Measurements from ENCODE around the gene MPP1.
"Not testable (repeated sequence)": the region's sequence is repeated elsewhere in the genome, so short reads cannot be mapped to it uniquely, and the experiment has no call there.

The MPP1 gene

DNA sequence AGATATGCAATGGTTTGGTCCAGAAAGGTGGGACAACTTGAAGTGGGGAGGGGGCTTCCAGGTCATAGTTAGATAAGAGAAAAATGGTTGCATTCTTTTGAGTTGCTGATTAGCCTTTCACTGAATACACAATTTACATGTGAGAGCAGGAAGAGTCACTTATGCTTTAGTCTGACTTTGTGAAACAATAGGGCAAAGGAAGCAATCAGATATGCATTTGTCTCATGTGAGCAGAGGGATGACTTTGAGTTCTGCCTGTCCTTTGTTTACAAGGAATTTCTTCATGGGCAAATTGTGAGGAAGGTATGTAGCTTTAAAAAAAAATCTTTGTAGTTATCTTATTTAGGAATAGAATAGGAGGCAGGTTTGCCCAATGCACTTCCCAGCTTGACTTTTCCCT is 16.2 kb upstream of the MPP1 start:
- DNase-seq (ENCODE audit: low read depth) = no peak
- TF ChIP-seq, protein P1, sequence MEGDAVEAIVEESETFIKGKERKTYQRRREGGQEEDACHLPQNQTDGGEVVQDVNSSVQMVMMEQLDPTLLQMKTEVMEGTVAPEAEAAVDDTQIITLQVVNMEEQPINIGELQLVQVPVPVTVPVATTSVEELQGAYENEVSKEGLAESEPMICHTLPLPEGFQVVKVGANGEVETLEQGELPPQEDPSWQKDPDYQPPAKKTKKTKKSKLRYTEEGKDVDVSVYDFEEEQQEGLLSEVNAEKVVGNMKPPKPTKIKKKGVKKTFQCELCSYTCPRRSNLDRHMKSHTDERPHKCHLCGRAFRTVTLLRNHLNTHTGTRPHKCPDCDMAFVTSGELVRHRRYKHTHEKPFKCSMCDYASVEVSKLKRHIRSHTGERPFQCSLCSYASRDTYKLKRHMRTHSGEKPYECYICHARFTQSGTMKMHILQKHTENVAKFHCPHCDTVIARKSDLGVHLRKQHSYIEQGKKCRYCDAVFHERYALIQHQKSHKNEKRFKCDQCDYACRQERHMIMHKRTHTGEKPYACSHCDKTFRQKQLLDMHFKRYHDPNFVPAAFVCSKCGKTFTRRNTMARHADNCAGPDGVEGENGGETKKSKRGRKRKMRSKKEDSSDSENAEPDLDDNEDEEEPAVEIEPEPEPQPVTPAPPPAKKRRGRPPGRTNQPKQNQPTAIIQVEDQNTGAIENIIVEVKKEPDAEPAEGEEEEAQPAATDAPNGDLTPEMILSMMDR (IDR thresholded peaks at IDR 0.05; ENCODE audit: insufficient read depth, low read depth, low read length, missing control alignments) = no peak
- no peak overlapping the region for H3K4me3 ChIP-seq (ENCODE audit: low read length)

DNA sequence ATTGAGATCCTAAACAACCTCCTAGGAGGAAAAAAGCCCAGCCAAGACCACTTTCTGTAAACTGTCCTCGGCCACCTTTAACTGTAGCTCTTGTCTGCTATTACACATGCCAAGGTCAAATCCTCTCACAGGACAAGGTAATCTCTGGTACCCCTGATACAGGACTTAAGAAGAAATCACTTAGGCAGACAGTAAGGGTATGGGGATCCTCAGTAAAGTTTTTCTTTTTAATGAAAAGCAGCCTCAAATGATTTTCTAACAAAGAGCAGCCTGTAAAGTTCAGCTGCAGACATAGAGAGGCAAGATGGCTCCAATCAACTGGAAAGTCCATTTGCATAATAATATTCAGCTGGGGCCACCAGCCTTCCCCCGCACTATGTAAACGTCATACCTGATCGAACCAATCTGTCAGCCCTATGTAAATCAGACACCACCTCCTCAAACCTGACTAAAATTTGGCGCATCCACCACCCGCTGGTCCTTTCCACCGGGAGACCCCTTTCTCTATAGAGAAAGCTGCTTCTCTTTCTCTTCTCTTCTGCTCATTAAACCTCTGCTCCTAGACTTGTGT is 14.6 kb upstream of the MPP1 start:
- H3K4me3 ChIP-seq (ENCODE audit: low read length) = no peak overlapping the region
- TF ChIP-seq, protein P1 (IDR thresholded peaks at IDR 0.05; ENCODE audit: insufficient read depth, low read depth, low read length, missing control alignments) = no peak
- no peak for DNase-seq (ENCODE audit: low read depth)

DNA sequence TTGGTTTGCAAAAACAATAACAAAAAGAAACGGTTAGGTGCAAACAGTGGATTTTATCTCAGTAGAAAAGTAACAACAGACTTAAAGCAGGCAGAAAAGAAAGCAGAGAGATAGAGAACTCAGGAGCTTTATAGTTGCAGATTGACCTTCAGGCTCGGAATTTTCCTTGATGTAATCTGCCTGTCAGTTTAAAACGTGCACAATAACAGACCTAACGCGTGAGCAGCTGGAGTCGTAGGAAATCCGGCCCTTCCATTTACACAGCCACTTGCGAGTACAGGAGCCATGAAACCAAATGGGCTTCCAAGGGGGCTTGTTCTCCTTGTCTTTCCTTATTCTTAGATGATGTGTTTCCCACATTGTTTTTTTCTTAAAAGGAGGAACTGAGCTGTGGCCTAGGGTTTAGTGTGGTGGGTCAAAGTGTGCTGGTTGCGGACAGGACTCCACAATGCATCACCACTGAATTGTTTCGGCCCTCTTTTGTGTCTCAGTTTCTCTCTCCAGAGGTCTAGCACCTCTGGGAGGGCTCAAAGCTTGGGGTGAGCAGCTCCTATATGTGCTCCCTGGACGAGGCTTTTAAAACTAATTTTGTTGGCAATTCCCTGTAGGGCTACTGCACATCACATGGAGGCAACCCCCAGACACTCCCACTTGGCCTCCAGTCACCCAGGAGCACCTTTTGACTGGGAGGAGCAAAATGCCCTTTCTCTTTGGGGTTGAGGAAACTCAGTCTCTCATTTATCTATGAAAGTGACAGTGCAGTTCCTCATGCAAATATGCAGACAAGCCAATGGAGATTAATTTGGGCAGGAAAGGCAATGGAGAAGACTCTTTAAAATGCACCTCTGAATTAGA is 13.9 kb upstream of the MPP1 start:
- DNase-seq (ENCODE audit: low read depth) = no peak
- no peak overlapping the region for H3K4me3 ChIP-seq (ENCODE audit: low read length)
- TF ChIP-seq, protein P1 (IDR thresholded peaks at IDR 0.05; ENCODE audit: insufficient read depth, low read depth, low read length, missing control alignments) = no peak

DNA sequence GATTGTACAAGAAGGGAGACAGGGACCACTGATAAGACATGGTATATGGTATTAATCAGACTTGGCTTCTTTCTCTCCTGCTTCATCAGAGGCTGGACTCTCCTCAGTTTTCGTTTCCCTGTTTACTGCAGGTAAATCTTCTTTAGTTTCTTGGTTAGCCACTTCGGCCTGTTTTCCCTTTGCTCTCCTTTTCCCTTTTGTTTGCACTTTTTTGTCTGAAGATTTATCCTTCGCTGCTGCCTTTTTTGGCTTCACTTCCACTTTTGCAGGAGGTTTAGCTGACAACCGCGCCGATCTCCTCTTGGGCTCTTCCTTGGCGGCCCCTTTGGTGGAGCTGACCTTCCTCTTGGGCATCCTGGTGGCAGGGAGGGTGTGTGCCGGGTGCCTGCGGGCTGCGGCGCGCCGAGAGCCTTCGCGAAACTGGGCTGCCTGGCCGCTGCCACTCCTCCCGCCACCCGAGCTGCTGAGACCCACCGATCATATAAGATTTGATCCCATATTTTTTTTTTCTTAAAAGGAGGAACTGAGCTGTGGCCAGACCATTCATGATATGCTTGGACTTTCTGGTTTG is 11.8 kb upstream of the MPP1 start:
- H3K4me3 ChIP-seq (ENCODE audit: low read length); DNase-seq (ENCODE audit: low read depth): not testable (repeated sequence)

DNA sequence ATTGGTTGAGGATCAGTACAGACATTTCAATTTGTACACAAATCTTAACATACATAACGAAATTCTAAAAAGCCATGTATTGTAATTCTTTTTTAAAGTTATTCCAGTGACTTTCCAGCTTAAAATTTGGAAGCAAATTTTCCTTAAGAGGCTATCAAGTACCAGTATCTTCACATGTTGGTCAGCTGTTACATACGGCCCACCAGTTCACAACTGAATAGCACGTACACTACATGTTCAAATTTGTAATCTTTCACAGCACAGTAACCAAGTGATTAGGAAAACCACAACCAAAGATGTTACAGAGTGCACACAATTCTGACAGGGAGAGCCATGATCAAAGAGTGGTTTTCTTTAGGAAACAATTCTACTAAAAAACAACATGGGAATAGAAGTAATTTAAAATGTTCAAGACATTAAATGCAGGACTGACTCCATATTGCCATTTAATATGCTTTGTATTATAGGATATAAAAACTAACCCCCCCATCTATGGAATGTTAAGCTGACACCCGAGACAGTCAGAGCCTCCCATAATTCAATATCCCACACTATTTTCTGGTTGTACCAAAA is 11.1 kb upstream of the MPP1 start:
- not testable (repeated sequence) for DNase-seq (ENCODE audit: low read depth)

DNA sequence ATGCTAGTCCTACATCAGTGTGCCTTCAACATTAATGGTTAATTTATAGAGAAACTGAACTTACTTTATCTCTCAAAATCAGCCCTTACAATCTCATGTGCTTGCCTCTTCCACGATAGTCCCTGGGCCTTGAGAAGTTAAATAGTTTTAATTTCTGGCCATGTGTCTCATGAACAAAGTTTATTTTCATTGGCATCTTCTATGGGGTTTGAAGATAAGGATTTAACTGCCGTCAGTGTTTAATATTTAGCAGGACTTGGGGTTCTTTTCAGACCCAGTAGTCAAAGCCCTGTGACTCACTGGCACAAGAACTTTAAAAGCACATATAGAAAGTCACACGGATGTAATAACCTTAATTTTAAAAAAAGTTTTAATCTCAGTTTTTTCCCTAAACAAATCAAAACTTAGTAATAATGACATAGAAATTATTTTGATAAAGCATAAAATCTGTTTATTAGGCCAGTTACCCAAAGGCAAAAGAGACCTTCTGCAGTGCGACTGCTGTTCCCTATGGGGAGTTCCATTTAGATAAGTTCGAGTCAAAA is 10.1 kb upstream of the MPP1 start:
- DNase-seq (ENCODE audit: low read depth) = no peak
- TF ChIP-seq, protein P1 (IDR thresholded peaks at IDR 0.05; ENCODE audit: insufficient read depth, low read depth, low read length, missing control alignments) = no peak
- H3K4me3 ChIP-seq (ENCODE audit: low read length) = no peak overlapping the region

More for the DNA sequence above, 11.1 kb upstream of the MPP1 start:
- not testable (repeated sequence) for H3K4me3 ChIP-seq (ENCODE audit: low read length)

DNA sequence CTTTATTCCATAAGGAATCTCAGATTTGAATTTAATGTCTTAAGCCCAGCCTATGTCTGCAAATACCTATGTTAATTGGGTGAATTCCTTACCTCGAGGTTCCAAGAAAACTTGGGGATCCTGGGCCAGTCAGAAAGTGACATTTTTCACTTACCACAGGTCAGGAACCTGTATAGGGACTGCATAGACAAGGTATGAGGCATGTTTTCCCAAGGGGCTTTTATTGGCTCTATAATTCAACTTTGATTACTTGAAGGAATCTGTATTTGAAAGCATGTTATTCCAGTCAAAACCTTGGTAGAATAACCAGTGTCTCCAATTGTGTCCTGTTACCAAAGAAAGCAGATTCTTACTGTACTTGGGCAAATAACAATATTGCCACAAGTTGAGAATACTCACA is 8.5 kb upstream of the MPP1 start:
- no peak overlapping the region for H3K4me3 ChIP-seq (ENCODE audit: low read length)
- DNase-seq (ENCODE audit: low read depth) = no peak
- TF ChIP-seq, protein P1 (IDR thresholded peaks at IDR 0.05; ENCODE audit: insufficient read depth, low read depth, low read length, missing control alignments) = no peak

Measured in epithelial cell of esophagus (primary cell).